ENCODE data around the gene TIGAR.

Gene TIGAR

GRCh38 chr12:4282892-4283511 lies 38.0 kb upstream of the TIGAR start:
- no peak for DNase-seq

- no peak for DNase-seq
Observed at GRCh38 chr12:4283512-4284255, 37.3 kb upstream of the TIGAR start.

DNA sequence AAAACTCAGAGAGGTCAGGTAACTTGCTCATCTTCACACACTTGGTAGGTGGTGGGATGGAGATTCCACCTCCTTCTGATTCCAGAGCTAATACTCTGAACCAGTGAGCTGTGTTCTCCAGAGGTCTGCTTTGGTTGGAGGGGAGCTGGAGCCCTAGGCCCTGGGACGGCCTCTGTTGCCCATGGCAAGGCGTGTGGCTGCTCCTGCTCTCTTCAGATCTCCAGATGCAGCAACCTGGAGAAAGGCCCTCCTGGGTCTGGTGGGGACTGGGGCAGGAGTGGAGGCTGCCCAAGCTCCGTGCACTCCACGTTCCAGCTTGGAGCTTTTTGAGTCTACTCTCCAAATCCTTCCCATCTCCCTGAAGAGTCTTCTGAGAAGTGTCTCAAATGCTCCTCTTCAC lies 36.7 kb upstream of the TIGAR start:
- DNase-seq, result no peak

- DNase-seq, result no peak
Observed at GRCh38 chr12:4285070-4285469, 35.9 kb upstream of the TIGAR start.

DNA sequence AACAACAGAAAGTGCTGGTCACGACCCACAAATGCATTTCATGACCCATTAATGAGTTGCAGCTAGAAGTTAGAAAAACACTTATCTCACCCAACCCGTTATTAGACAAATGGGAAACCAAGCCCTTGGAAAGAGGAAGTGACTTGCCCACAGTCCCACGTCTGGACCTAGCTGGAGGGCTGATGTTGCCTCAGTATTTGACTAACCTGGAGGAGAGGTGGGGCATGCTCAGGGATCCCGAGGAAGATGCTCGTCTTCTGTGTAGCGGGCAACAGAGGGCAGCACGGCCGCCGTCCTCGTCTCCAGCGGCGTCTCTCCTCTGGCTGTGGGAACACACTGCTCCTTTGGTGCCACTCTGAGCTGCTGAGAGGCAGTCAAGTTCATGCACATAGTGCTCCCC lies 34.8 kb upstream of the TIGAR start:
- no peak for DNase-seq

DNA sequence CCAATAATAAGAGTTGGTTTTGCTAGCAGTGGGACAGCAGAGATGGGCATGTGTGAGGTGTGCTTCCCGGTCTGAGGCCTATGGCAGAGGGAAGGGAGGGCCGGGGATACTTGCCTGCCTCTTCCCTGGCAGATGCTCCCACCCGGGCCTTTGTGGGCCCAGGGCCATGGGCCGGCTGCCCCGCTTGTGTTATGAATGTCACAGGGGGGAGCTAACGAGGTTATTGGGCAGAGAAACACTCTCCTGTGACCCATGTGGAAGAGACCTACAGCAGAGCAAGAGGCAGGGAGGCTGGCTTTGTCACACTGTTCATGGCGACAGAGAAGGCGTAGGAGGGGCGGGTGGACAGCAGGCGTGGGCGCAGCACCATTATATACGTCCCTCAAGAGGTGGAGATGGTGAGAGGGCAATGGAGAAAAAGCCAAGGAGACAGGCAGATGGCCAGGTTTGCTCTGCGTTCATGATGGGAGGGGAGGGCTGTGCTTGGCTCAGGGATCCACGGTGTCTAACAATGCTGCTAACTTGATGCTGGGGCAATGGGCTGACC lies 34.2 kb upstream of the TIGAR start:
- no peak for DNase-seq

GRCh38 chr12:4287325-4288211 lies 33.4 kb upstream of the TIGAR start:
- no peak for DNase-seq

GRCh38 chr12:4288296-4289131 lies 32.5 kb upstream of the TIGAR start:
- no peak for DNase-seq

DNA sequence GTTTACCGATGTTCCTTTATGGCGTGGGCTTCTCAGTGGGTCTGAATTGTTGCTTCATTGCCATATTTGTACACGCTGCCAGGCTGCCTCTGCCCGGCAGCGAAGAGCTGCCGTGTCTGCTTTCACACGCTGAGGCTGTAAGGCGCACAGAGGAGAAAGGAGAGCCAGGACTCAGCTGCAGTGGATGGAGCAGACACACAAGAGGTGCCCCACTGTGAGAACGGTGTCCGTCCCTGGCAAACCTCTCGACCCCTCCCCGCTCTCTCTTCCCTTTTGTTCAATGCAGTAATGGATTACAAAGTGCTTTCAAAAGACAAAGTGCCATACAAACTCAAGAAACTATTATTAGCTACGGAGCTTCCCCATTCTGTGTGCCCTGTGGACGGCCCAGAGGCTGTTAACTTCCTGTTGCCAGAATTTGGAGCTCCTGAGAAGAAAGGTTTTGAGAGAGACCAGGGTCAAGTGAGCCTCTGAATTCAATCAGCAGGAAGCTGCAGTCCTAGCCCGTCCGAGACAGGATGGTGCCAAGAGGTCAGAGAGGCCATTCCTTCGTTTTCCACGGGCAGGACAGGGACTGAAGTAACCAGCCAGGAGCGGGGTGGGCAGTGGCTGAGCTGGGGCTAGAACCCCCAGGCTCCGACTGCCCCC lies 31.7 kb upstream of the TIGAR start:
- DNase-seq, result no peak

DNA sequence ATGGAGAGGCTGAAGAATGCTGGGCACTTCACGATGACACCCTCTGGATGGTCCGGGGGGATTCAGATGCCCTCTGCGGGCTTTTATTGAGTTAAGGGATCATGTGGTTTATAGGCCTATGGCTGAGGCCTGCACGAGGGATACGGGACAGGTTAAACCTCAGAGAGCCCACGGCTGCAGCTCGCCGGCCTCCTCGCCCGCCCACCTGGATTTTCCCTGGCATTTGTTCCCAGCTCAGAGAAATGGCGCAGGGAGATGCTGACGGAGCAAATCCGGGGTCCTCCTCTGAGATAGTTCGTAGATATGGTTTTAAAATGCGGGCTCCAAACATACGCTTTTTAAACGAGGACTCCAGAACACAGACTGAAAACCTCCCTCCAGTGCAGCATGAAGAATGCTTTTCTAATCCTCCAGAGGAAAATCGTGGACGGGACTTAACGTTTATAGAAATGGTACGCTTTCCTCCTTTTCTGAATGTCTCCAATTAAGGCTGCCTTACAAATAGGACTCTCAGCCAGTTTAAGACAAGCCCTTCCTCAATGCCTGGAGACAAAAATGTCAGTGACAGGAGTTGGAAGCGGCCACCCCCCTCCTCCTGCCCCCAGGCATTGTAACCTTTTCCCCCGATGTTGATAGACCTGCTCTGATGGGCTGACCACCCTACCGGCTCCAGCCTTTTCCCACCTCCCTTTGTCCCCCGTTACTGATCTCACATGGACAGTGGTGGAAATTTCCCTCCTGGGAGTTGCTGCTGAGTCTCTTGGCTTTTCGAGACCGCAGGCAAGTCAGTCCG lies 30.8 kb upstream of the TIGAR start:
- no peak for DNase-seq

- no peak for DNase-seq
Observed at GRCh38 chr12:4292341-4293073, 28.5 kb upstream of the TIGAR start.

DNA sequence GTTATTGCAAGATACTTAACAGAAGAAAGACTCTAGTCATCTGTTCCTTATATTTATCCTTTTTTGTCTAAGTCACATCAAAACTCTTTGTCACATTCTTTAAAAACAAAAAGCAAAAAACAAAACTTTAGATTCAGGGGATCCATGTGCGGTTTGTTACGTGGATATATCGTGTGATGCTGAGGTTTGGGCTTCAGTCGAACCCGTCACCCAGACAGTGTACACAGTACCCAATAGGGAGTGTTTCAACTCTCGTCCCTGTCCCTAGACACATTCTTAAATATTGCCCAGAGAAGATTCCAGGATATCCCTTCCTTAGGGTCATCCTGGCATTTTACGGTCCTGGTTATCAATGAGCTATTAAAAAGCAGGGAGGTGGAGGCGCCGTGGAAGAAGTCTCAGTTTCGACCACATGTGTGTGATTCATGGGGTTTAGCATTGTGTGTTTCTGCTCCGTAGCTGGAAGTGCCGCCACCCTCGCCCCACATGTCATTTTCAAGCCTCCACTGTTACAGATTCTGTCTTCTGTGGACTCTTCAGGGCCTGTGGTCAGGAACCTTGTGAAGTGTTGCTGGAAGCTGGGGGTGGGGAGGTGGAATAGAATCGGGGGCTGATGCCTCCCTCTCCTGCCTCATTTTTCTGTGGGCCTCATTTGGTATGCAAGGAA lies 27.6 kb upstream of the TIGAR start:
- no peak for DNase-seq

DNA sequence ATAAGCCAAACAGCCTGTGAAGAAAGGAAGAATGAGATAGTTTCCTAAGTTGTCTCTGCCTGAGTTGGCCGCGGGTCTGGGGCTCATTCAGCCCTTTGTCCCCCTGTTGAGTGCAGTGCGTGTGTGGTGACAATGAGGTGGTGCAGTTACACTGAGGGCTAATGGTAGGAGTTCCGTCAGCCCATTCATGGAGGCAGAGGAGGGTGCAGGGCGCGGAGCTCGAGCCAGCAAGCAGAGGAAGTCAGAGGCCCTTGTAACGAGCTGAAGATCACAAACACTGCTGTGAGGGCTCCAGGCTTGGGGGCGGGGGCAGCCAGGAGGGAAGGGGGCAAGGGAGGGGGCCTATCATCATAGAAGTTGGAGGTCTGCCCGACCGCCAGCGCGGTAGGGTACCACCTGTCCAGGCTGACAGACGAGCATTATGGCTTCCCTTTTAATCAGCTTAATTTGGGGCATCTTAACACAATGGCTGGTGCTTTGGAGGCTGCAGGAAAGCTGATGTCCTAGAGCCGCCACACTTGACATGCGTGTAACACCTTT lies 27.0 kb upstream of the TIGAR start:
- DNase-seq, result no peak

DNA sequence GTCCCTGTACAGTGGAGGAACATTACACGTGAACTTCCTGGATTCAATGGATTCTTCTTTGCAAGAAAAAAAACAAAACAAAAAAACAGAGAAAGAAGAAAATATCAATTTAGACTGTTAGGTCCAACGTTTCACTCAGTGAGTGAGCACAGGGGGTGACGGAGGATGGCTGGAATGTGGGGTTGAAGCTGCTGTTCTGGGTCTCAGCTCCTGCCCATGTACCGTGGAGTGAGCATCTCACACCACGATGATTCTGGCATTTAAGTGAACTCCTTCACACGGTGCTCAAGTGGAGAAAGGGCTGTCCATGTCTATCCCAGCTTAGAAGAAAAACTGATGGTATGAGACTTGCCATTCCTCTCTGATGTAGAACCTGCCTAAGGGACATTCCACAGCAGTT lies 24.3 kb upstream of the TIGAR start:
- DNase-seq, result no peak

GRCh38 chr12:4297617-4298016 lies 23.4 kb upstream of the TIGAR start:
- DNase-seq, result no peak

GRCh38 chr12:4300883-4301282 lies 20.1 kb upstream of the TIGAR start:
- DNase-seq, result no peak

- DNase-seq, result no peak
Observed at GRCh38 chr12:4301932-4302501, 19.0 kb upstream of the TIGAR start.

GRCh38 chr12:4302881-4303280 lies 18.1 kb upstream of the TIGAR start:
- no peak for DNase-seq

DNA sequence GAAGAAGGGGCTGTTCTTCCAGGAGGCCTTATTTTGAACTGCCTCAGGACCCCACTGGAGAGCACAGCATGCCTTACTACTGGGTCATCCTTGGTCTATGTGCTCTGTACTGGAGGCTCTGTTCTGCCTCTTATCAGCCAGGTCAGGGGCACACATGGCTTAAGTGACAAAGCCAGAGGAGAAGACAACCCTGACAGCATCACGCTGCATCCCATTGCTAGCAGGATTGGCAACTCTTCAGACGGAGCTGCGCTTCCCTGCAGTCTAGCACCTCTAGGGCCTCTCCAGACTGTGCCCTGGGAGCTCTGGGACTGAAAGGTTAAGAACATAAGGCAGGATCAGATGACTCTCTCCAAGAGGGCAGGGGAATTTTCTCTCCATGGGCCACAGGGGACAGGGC lies 17.3 kb upstream of the TIGAR start:
- DNase-seq, result no peak

All from NCI-H510A treated with DMSO at 0.1 percent for 48 hours (cell line).